Heart left ventricle (tissue), 16 donors: ENCODE data around the gene CAD. TPM values are rescaled to one million over a fixed set of nuclear protein-coding genes. Genes with fewer than 3 reads are reported as not detected.
"Not testable (repeated sequence)": the region's sequence is repeated elsewhere in the genome, so short reads cannot be mapped to it uniquely, and the experiment has no call there.

Source experiments
- ATAC-seq, 4 donors: fragments of 200-7000 bp; cut with Tn5 transposase; one replicate each; pipeline ENCODE4 v1.9.1; 2020 to 2022; ENCODE audit warnings: moderate library complexity in 4 of 4, mild to moderate bottlenecking in 3 of 4, moderate number of reproducible peaks in 1 of 4
- DNase-seq, 5 donors: peaks; one replicate each; pipeline ENCODE4 v3.0.0-alpha.2; 2020
- H3K27ac ChIP-seq, 12 donors: fragments of 200-600 bp; sonication (generic) in 4 of 12; one replicate each; pipeline versions ENCODE4 v1.5.0 to v1.8.0; 2016 to 2022; ENCODE audit warnings: mild to moderate bottlenecking in 2 of 12
- H3K27me3 ChIP-seq, 9 donors: fragments of 200-600 bp; sonication (generic) in 2 of 9; one replicate each; pipeline versions ENCODE4 v1.5.1 to v1.8.0; 2016 to 2022; ENCODE audit warnings: mild to moderate bottlenecking in 3 of 9
- H3K36me3 ChIP-seq, 9 donors: fragments of 200-600 bp; sonication (generic) in 2 of 9; one replicate each; pipeline versions ENCODE4 v1.5.0 to v1.8.0; 2018 to 2022; ENCODE audit warnings: mild to moderate bottlenecking in 2 of 9
- H3K4me1 ChIP-seq, 12 donors: fragments of 200-600 bp; sonication (generic) in 4 of 12; one replicate each; pipeline versions ENCODE4 v1.5.0 to v1.8.0; 2016 to 2022; ENCODE audit warnings: mild to moderate bottlenecking in 3 of 12
- H3K4me3 ChIP-seq, 12 donors: fragments of 200-600 bp; sonication (generic) in 4 of 12; one replicate each; pipeline versions ENCODE4 v1.5.0 to v1.8.0; 2017 to 2022; ENCODE audit warnings: mild to moderate bottlenecking in 9 of 12, moderate library complexity in 4 of 12
- H3K9me3 ChIP-seq, 12 donors: fragments of 200-600 bp; sonication (generic) in 4 of 12; one replicate each; pipeline versions ENCODE4 v1.5.0 to v1.8.0; 2016 to 2022; ENCODE audit warnings: mild to moderate bottlenecking in 1 of 12
- POLR2A ChIP-seq, 2 donors: fragments of 450-650 bp; IDR thresholded peaks; one replicate each; pipeline ENCODE4 v1.6.1; 2017; ENCODE audit warnings: antibody characterized with exemption in 2 of 2, mild to moderate bottlenecking in 2 of 2, moderate library complexity in 2 of 2
- WGBS, 4 donors: extraction: QIAGEN DNeasy Blood & Tissue Kit in 2 of 4; methylation state at CpG; one replicate each; pipeline versions ENCODE4 v1.1.5 to v1.1.7; 2013 to 2018; 5-methylcytosine and 5-hydroxymethylcytosine counted together
- intact Hi-C, 10 donors: fragments of 100-400 bp; cut with DNase I; formaldehyde crosslinking; loops; one replicate each; pipeline versions ENCODE4 v1.11.1 to v1.14.2; 2022
- polyA plus RNA-seq, 2 donors: library from polyadenylated mRNA; stranded (reverse); fragments of 200-250 nt; gene quantifications; one replicate each; pipeline ENCODE4 v1.2.3, GENCODE V29; 2013
- total RNA-seq, 9 donors: library from RNA; depleted of rRNA in 2 of 9; stranded (reverse); fragments of >200 nt in 2 of 9; fragmentation: NEBNext Ultra II Directional in 3 of 9; extraction: Animal tissue kit (Norgen Biotek cat#: 25700) in 3 of 9; gene quantifications; one replicate each; pipeline versions ENCODE4 v1.1.0 to v1.2.4, GENCODE V29; 2016 to 2023
- TF ChIP-seq, protein P1 (sequence below), 12 donors: fragments of 200-600 bp; sonication (generic) in 4 of 12; IDR thresholded peaks; one replicate each; pipeline versions ENCODE4 v1.5.0 to v1.8.0; 2018 to 2022; ENCODE audit warnings: antibody characterized with exemption in 12 of 12, mild to moderate bottlenecking in 5 of 12
- donor health status: ischemic (EF 13 %, LVEDD 7.1; RV severe dilation, severe dysfunction).
- donor health status: healthy with polysubstance abuse.
- donor health status: DM: no; HTN: yes; CAD: no.
- donor health status: DM: no; HTN: no; CAD: no.
- donor health status: ischemic (EF 25% LVEDD 6.9; RV normal size, moderate dysfunction).
- donor health status: ischemic (EF 25% LVEDD 5.7; RV mildly dilated, moderate dysfunction).
- donor health status: healthy.
- donor health status: DM: yes; HTN: yes; CAD: no.
- donor health status: ischemic (EF 35%, LVEDD 5.7; RV mildly dilated, moderate dysfunction).
- donor health status: nonischemic (EF 11% LVEDD 7.7; RV severe dilation, severe dysfunction).
- donor health status: DM: yes; HTN: yes; CAD: no.
- donor health status: PGD.
- donor health status: ischemic (EF 29% LVEDD 5.4; RV normal size, mild dysfunction).
- donor health status: nonischemic (EF 23%, LVEDD 6.1; RV moderate dilation, normal function).

Gene CAD
- total and polyA plus RNA-seq, 11 donors, result 3.2 to 14.2 (median 6.7) TPM

DNA sequence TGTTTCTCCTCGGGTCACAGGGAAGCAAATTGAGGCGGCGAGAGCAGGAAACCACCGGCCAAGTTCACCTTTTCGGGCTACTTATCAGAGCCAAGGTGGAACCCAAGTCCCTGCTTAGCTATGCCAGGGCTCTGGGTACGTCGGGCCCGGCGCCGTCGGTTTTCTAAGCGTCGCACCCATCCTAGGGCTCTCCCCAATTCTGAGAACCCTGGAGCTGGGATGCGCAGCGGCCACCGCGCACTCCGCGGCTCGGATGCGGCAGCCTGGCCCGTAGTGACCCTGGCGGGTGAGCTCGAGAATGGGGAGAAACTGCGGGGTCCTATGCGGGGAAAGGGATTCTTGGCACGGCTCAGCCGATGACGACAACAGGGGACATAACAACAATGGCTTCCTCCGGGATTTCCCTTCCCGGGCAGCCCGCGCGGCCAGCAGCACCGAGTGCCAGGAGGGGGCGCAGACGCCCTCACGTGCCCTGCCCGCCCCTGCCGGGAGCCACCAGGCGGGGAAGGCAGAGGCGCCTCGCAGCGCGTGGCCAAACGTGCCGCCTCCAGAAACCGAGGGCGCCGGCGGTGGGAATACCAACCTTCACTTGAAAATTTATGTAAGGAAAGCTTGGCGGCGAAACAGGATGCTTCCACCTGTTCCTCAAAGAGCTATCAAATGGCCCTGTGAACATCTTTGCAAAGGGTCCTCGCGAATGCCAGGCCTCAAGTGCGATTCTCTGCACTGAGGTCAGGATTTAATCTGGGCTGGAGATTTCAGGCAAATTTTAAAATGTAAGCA lies 47.8 kb downstream of the CAD start:
- DNase-seq, result peak; percentile 75 to 86 (median 78)
- intact Hi-C loops, result loop anchor here in 3 of 10 donors (2.0 to 5.0 kb wide), 2 partner anchors 16 to 37 kb away; no protein-coding TSS in a partner anchor
- peaks cover 17 to 70% (median 38%) of the 10 kb centered on the region in 9 donors for H3K27me3 ChIP-seq
- H3K36me3 ChIP-seq, result no peaks in the 10 kb centered on the region
- peak overlapping the region; percentile 10 to 81 (median 62) for H3K4me3 ChIP-seq
- peak; percentile 62 to 85 (median 79) for ATAC-seq
- H3K27ac ChIP-seq, result peak overlapping the region in 10 of 12 donors; percentile 17 to 80 (median 57)
- TF ChIP-seq, protein P1, sequence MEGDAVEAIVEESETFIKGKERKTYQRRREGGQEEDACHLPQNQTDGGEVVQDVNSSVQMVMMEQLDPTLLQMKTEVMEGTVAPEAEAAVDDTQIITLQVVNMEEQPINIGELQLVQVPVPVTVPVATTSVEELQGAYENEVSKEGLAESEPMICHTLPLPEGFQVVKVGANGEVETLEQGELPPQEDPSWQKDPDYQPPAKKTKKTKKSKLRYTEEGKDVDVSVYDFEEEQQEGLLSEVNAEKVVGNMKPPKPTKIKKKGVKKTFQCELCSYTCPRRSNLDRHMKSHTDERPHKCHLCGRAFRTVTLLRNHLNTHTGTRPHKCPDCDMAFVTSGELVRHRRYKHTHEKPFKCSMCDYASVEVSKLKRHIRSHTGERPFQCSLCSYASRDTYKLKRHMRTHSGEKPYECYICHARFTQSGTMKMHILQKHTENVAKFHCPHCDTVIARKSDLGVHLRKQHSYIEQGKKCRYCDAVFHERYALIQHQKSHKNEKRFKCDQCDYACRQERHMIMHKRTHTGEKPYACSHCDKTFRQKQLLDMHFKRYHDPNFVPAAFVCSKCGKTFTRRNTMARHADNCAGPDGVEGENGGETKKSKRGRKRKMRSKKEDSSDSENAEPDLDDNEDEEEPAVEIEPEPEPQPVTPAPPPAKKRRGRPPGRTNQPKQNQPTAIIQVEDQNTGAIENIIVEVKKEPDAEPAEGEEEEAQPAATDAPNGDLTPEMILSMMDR (IDR thresholded peaks at IDR 0.05), result peak; percentile 30 to 71 (median 60)
- TF ChIP-seq POLR2A (IDR thresholded peaks at IDR 0.05), result no peak
- WGBS, 4 donors, result 3 to 5% (median 3%) methylated on average over 37 to 56 of the region's 56 CpGs
- H3K9me3 ChIP-seq, result no peaks in the 10 kb centered on the region
- H3K4me1 ChIP-seq, result peaks cover 0 to 43% (median 26%) of the 10 kb centered on the region in 12 donors

DNA sequence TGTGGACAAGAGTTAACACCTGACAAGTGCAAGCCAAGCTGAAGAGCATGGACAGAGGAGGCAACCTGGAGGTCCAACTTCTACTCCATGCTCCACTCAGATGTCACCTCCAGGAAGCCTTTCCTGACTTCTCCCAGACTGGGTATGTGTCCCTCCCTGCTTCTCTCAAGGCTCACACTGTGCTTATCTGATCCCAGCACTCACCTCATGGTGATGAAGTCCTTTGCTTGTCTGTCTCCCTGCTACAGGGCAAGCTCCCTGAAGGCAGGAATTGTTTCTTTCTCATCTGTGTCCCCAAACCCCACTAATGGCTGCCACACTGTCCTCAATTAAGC lies 48.3 kb downstream of the CAD start:
- H3K27ac ChIP-seq, result peak overlapping the region in 6 of 12 donors; percentile 41 to 80 (median 58)
- peaks cover 17 to 71% (median 38%) of the 10 kb centered on the region in 9 donors for H3K27me3 ChIP-seq
- peaks cover 0 to 45% (median 26%) of the 10 kb centered on the region in 12 donors for H3K4me1 ChIP-seq
- H3K9me3 ChIP-seq, result no peaks in the 10 kb centered on the region
- DNase-seq (no peak), ATAC-seq (no peak)
- TF ChIP-seq, protein P1 (IDR thresholded peaks at IDR 0.05), result no peak
- no peak for TF ChIP-seq POLR2A (IDR thresholded peaks at IDR 0.05)
- intact Hi-C loops, result loop anchor here in 1 of 10 donors (2.0 kb wide), 1 partner anchor 15 kb away; no protein-coding TSS in a partner anchor
- H3K36me3 ChIP-seq, result no peaks in the 10 kb centered on the region
- H3K4me3 ChIP-seq, result peak overlapping the region in 2 of 12 donors; percentile 62 to 81

DNA sequence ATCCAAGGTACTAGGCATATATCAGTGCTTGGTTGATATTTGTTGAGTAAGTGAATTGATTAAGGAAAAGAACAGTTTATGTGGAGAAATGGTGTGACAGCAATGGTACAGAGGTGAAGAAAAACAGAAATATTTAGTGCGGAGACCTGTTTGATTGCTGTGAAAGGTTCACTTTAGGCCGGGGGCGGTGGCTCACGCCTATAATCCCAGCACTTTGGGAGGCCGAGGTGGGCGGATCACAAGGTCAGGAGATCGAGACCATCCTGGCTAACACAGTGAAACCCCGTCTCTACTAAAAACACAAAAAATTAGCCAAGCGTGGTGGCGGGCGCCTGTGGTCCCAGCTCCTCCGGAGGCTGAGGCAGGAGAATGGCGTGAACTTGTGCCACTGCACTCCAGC lies 51.1 kb downstream of the CAD start:
- ATAC-seq, H3K4me3 ChIP-seq, DNase-seq, H3K36me3 ChIP-seq, H3K27ac ChIP-seq, intact Hi-C loops, H3K9me3 ChIP-seq: not testable (repeated sequence)
- peaks cover 0 to 43% (median 15%) of the 10 kb centered on the region in 9 donors for H3K27me3 ChIP-seq
- peaks cover 0 to 53% (median 19%) of the 10 kb centered on the region in 12 donors for H3K4me1 ChIP-seq
- WGBS, 4 donors, result 83 to 87% (median 85%) methylated on average over 13 of the region's 13 CpGs

DNA sequence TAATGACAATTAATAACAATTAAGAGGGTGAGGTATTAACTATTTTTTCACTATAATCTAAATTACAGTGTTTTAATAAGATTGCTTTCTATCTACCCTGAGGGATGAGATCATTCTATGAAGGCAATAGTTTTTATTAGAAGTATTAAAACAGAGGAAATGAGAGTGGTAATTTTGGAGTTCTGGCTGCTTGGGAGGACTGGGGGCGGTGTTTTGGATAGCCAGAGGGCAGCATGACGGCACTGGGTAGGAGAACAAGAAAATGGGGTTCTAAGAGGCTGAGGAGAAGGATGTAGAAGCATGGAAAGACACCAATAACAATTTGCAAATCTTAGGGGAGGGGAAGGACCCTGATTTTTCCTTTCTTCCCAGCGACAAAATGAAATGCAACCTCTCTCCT lies 53.0 kb downstream of the CAD start:
- Histone ChIP-seq H3K9me3 (no peaks in the 10 kb centered on the region), H3K4me3 (no peak overlapping the region), H3K27ac (peak overlapping the region in 2 of 12 donors; percentile 71 to 91), H3K36me3 (no peaks in the 10 kb centered on the region), H3K27me3 (peaks cover 0 to 25% (median 0%) of the 10 kb centered on the region in 9 donors), H3K4me1 (peaks cover 0 to 43% (median 7%) of the 10 kb centered on the region in 12 donors)
- WGBS, 4 donors, result 70 to 86% (median 74%) methylated on average over 3 of the region's 3 CpGs
- intact Hi-C loops, result loop anchor here in 2 of 10 donors (10.0 kb wide), 2 partner anchors 305 to 315 kb away; no protein-coding TSS in a partner anchor
- ATAC-seq, result no peak
- no peak for DNase-seq
- TF ChIP-seq, protein P1 (IDR thresholded peaks at IDR 0.05), result no peak
